Left ventricle myocardium inferior (tissue), 1 donor: ENCODE measurements around the gene PTPN14. TPM values are rescaled to one million over a fixed set of nuclear protein-coding genes. Genes with fewer than 3 reads are reported as not detected.
"Not testable (repeated sequence)": the region's sequence is repeated elsewhere in the genome, so short reads cannot be mapped to it uniquely, and the experiment has no call there.

ENCODE experiments used
- DNase-seq: peaks from one replicate; pipeline ENCODE4 v3.0.0-alpha.2; 2020
- H3K27ac ChIP-seq: fragments of 200-600 bp; replicated peaks from 2 replicates; pipeline ENCODE4 v1.8.0; 2021
- H3K27me3 ChIP-seq: fragments of 200-600 bp; 2 replicates; pipeline ENCODE4 v1.8.0; 2021; ENCODE audit warnings: low read depth
- H3K36me3 ChIP-seq: fragments of 200-600 bp; 2 replicates; pipeline ENCODE4 v1.8.0; 2021
- H3K4me1 ChIP-seq: fragments of 200-600 bp; 2 replicates; pipeline ENCODE4 v1.8.0; 2021
- H3K4me3 ChIP-seq: fragments of 200-600 bp; 2 replicates; pipeline ENCODE4 v1.8.0; 2021; ENCODE audit warnings: mild to moderate bottlenecking, moderate library complexity
- H3K9me3 ChIP-seq: fragments of 200-600 bp; replicated peaks from 2 replicates; pipeline ENCODE4 v1.8.0; 2021
- CTCF ChIP-seq: fragments of 200-600 bp; IDR thresholded peaks from 2 replicates; pipeline ENCODE4 v1.8.0; 2021; ENCODE audit warnings: antibody characterized with exemption, mild to moderate bottlenecking, borderline replicate concordance
- intact Hi-C: fragments of 100-400 bp; cut with micrococcal nuclease; formaldehyde crosslinking; loops from one replicate; pipeline ENCODE4 v1.11.0; 2022
- long read RNA-seq: library from polyadenylated mRNA; unstranded; transcript quantifications from one replicate; pipeline ENCODE4 v2.0.0, GENCODE V29; 2021
- total RNA-seq: library from RNA; stranded (reverse); fragmentation: NEBNext Ultra II Directional; extraction: Animal tissue kit (Norgen Biotek cat#: 25700); gene quantifications from one replicate; pipeline ENCODE4 v1.2.1, GENCODE V29; 2021
- donor health status: DM: no; HTN: yes; CAD: no; lungs with severe emphysema.

Gene PTPN14
- 32.5 TPM for total RNA-seq
- long read RNA-seq, full-length matches to known transcripts = 14 of 25 reads
- long read RNA-seq, partial matches to known transcripts = 3 of 25 reads
- long read RNA-seq, other reads (novel, unspliced or antisense) = 8 of 25 reads

GRCh38 chr1:214551436-214552173, at the start of gene PTPN14:
Gene PTPN14 (minus strand): TSS chr1:214551602. CDS start chr1:214464803, 86,799 bp downstream.
- Histone ChIP-seq H3K27ac (peak within 1 kb of the TSS; percentile 100), H3K4me1 (peaks cover 61% of the 10 kb centered on the region), H3K36me3 (no peaks in the 10 kb centered on the region), H3K4me3 (peak within 1 kb of the TSS; percentile 88), H3K27me3 (no peaks in the 10 kb centered on the region), H3K9me3 (no peaks in the 10 kb centered on the region)
- DNase-seq = peak; percentile 90
- intact Hi-C loops = no loop called here
- peak; percentile 54 for TF ChIP-seq CTCF

- Histone ChIP-seq H3K4me1 (no peaks in the 10 kb centered on the region), H3K27ac (no peak overlapping the region), H3K9me3 (no peaks in the 10 kb centered on the region), H3K27me3 (no peaks in the 10 kb centered on the region), H3K4me3 (no peak overlapping the region), H3K36me3 (no peaks in the 10 kb centered on the region)
- TF ChIP-seq CTCF = no peak
- DNase-seq = no peak
- intact Hi-C loops = no loop called here
Measured at GRCh38 chr1:214593158-214593557, 41.8 kb upstream of the PTPN14 start.

- H3K36me3 ChIP-seq, H3K27ac ChIP-seq, H3K4me1 ChIP-seq, H3K4me3 ChIP-seq, DNase-seq, H3K27me3 ChIP-seq, intact Hi-C loops, H3K9me3 ChIP-seq: not testable (repeated sequence)
Measured at GRCh38 chr1:214591918-214592317, 40.5 kb upstream of the PTPN14 start.

GRCh38 chr1:214590696-214591095, 39.3 kb upstream of the PTPN14 start:
- no peaks in the 10 kb centered on the region for H3K36me3 ChIP-seq
- no peaks in the 10 kb centered on the region for H3K9me3 ChIP-seq
- no peak for TF ChIP-seq CTCF
- H3K4me3 ChIP-seq = no peak overlapping the region
- no peak for DNase-seq
- H3K27me3 ChIP-seq = no peaks in the 10 kb centered on the region
- H3K4me1 ChIP-seq = no peaks in the 10 kb centered on the region
- intact Hi-C loops = no loop called here
- H3K27ac ChIP-seq = no peak overlapping the region

GRCh38 chr1:214588963-214589597, 37.7 kb upstream of the PTPN14 start:
- Histone ChIP-seq H3K27ac (no peak overlapping the region), H3K36me3 (no peaks in the 10 kb centered on the region), H3K9me3 (no peaks in the 10 kb centered on the region), H3K4me1 (no peaks in the 10 kb centered on the region), H3K4me3 (no peak overlapping the region), H3K27me3 (no peaks in the 10 kb centered on the region)
- no peak for TF ChIP-seq CTCF
- intact Hi-C loops = loop anchor here (5.0 to 10.0 kb wide), 3 partner anchors 194 to 324 kb away; no protein-coding TSS in a partner anchor
- no peak for DNase-seq

GRCh38 chr1:214587165-214587564, 35.8 kb upstream of the PTPN14 start:
- Histone ChIP-seq H3K27ac (no peak overlapping the region), H3K4me3 (no peak overlapping the region), H3K4me1 (no peaks in the 10 kb centered on the region), H3K27me3 (no peaks in the 10 kb centered on the region), H3K9me3 (no peaks in the 10 kb centered on the region), H3K36me3 (no peaks in the 10 kb centered on the region)
- intact Hi-C loops = loop anchor here (5.0 to 10.0 kb wide), 3 partner anchors 192 to 322 kb away; no protein-coding TSS in a partner anchor
- no peak for TF ChIP-seq CTCF
- no peak for DNase-seq
